ENCODE data around the gene UTP25.
A peak's percentile ranks its signal among the peaks of the same experiment; 100 is the strongest.

UTP25 gene

GRCh38 chr1:209784265-209785169 lies 43.3 kb upstream of the UTP25 start, which contains the start of gene C1orf74:
TSS of gene C1orf74 (minus strand) at chr1:209784559. CDS start at chr1:209783634, 925 bp downstream.
- TF ChIP-seq FOXP2 (optimal IDR thresholded peaks at IDR 0.05; ENCODE audit: borderline replicate concordance, extremely low read depth, extremely low read length, insufficient read depth) (peak; percentile 74), POLR2AphosphoS5 (IDR thresholded peaks at IDR 0.05; ENCODE audit: low read depth, low read length) (peak; percentile 97), SIN3A (IDR thresholded peaks at IDR 0.05; ENCODE audit: borderline replicate concordance, insufficient read depth, low read length) (no peak; the same call in 1 of the 2 replicates), TAF1 (IDR thresholded peaks at IDR 0.05; ENCODE audit: borderline replicate concordance, insufficient read depth, low read length) (peak; percentile 88)
- TF ChIP-seq, protein P1, sequence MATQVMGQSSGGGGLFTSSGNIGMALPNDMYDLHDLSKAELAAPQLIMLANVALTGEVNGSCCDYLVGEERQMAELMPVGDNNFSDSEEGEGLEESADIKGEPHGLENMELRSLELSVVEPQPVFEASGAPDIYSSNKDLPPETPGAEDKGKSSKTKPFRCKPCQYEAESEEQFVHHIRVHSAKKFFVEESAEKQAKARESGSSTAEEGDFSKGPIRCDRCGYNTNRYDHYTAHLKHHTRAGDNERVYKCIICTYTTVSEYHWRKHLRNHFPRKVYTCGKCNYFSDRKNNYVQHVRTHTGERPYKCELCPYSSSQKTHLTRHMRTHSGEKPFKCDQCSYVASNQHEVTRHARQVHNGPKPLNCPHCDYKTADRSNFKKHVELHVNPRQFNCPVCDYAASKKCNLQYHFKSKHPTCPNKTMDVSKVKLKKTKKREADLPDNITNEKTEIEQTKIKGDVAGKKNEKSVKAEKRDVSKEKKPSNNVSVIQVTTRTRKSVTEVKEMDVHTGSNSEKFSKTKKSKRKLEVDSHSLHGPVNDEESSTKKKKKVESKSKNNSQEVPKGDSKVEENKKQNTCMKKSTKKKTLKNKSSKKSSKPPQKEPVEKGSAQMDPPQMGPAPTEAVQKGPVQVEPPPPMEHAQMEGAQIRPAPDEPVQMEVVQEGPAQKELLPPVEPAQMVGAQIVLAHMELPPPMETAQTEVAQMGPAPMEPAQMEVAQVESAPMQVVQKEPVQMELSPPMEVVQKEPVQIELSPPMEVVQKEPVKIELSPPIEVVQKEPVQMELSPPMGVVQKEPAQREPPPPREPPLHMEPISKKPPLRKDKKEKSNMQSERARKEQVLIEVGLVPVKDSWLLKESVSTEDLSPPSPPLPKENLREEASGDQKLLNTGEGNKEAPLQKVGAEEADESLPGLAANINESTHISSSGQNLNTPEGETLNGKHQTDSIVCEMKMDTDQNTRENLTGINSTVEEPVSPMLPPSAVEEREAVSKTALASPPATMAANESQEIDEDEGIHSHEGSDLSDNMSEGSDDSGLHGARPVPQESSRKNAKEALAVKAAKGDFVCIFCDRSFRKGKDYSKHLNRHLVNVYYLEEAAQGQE (IDR thresholded peaks at IDR 0.05; ENCODE audit: insufficient read depth in 1 of 2, low read depth in 2 of 2, low read length in 2 of 2) = no peak

GRCh38 chr1:209785592-209785991 lies 42.2 kb upstream of the UTP25 start:
- TF ChIP-seq POLR2AphosphoS5 (IDR thresholded peaks at IDR 0.05; ENCODE audit: low read depth, low read length) (no peak), FOXP2 (optimal IDR thresholded peaks at IDR 0.05; ENCODE audit: borderline replicate concordance, extremely low read depth, extremely low read length, insufficient read depth) (no peak), TAF1 (IDR thresholded peaks at IDR 0.05; ENCODE audit: borderline replicate concordance, insufficient read depth, low read length) (no peak), SIN3A (IDR thresholded peaks at IDR 0.05; ENCODE audit: borderline replicate concordance, insufficient read depth, low read length) (no peak)
- TF ChIP-seq, protein P1 (IDR thresholded peaks at IDR 0.05; ENCODE audit: insufficient read depth in 1 of 2, low read depth in 2 of 2, low read length in 2 of 2) = no peak

DNA sequence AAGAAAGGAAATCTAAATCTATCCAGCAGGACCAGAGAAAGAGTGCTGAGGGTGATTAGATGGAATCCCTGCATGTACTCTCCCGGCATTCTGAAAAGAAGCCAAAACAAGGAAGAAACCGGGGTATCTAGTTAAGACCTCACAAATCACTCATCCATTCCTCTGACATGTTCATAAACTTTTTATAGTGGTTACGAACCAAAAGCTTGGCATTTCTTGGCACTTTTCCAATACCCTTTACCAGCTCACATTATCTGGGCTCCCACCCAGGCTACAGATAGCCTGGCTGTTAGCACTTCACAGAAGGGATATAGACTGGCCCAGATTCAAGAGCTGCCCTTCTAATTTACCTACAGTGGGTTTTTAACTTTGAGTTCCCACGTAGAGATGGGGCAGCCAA lies 41.6 kb upstream of the UTP25 start:
- TF ChIP-seq TAF1 (IDR thresholded peaks at IDR 0.05; ENCODE audit: borderline replicate concordance, insufficient read depth, low read length) (no peak), SIN3A (IDR thresholded peaks at IDR 0.05; ENCODE audit: borderline replicate concordance, insufficient read depth, low read length) (no peak), POLR2AphosphoS5 (IDR thresholded peaks at IDR 0.05; ENCODE audit: low read depth, low read length) (no peak), FOXP2 (optimal IDR thresholded peaks at IDR 0.05; ENCODE audit: borderline replicate concordance, extremely low read depth, extremely low read length, insufficient read depth) (no peak)
- TF ChIP-seq, protein P1 (IDR thresholded peaks at IDR 0.05; ENCODE audit: insufficient read depth in 1 of 2, low read depth in 2 of 2, low read length in 2 of 2) = no peak

GRCh38 chr1:209787551-209787950 lies 40.2 kb upstream of the UTP25 start:
- no peak for TF ChIP-seq SIN3A (IDR thresholded peaks at IDR 0.05; ENCODE audit: borderline replicate concordance, insufficient read depth, low read length)

GRCh38 chr1:209789245-209789644 lies 38.5 kb upstream of the UTP25 start:
- TF ChIP-seq TAF1 (IDR thresholded peaks at IDR 0.05; ENCODE audit: borderline replicate concordance, insufficient read depth, low read length) (no peak), FOXP2 (optimal IDR thresholded peaks at IDR 0.05; ENCODE audit: borderline replicate concordance, extremely low read depth, extremely low read length, insufficient read depth) (no peak), SIN3A (IDR thresholded peaks at IDR 0.05; ENCODE audit: borderline replicate concordance, insufficient read depth, low read length) (no peak), POLR2AphosphoS5 (IDR thresholded peaks at IDR 0.05; ENCODE audit: low read depth, low read length) (no peak)
- TF ChIP-seq, protein P1 (IDR thresholded peaks at IDR 0.05; ENCODE audit: insufficient read depth in 1 of 2, low read depth in 2 of 2, low read length in 2 of 2) = no peak
